Panc1 (cell line): Measurements from ENCODE around the gene STMND1. TPM values are rescaled to one million over a fixed set of nuclear protein-coding genes. Genes with fewer than 3 reads are reported as not detected.

Source experiments
- ATAC-seq: fragments of 200-7000 bp; cut with Tn5 transposase; 2 replicates; pipeline ENCODE4 v1.9.1; 2020; ENCODE audit warnings: mild to moderate bottlenecking, moderate library complexity
- BruUV-seq: library from RNA; stranded (reverse); fragments of 400-500 nt; replicated peaks from 2 replicates; lab custom pipeline; 2021; lab: Mats Ljungman, UMichigan
- CTCF ChIA-PET: fragments of 300-600 bp; sonication (Branson Sonifier 250); formaldehyde crosslinking; loops from one replicate; lab custom pipeline; 2022; ENCODE audit warnings: antibody characterized with exemption; lab: Charles Lee
- POLR2A ChIA-PET: fragments of 300-600 bp; sonication (Branson Sonifier 250); formaldehyde crosslinking; loops from one replicate; lab custom pipeline; 2022; ENCODE audit warnings: antibody characterized with exemption; lab: Charles Lee
- DNase-seq: peaks from one replicate; pipeline ENCODE4 v3.0.0-alpha.2; 2010; ENCODE audit warnings: low read depth, low spot score
- H3K27ac ChIP-seq: 2 replicates; pipeline ENCODE4 v1.5.1; 2011; ENCODE audit warnings: mild to moderate bottlenecking, low read length, inconsistent platforms
- H3K27me3 ChIP-seq: fragments of 200-500 bp; sonication (Bioruptor generic); 2 replicates; pipeline ENCODE4 v1.6.0; 2014; ENCODE audit warnings: low read length, inconsistent platforms; ENCODE audit not compliant: control insufficient read depth, insufficient read depth
- H3K36me3 ChIP-seq: fragments of 200-500 bp; sonication (Bioruptor generic); 2 replicates; pipeline ENCODE4 v1.5.1; 2014; ENCODE audit warnings: inconsistent platforms, mild to moderate bottlenecking, low read length, moderate library complexity; ENCODE audit not compliant: control insufficient read depth, insufficient read depth
- H3K4me1 ChIP-seq: 2 replicates; pipeline ENCODE4 v1.5.1; 2011; ENCODE audit warnings: inconsistent platforms, mild to moderate bottlenecking, low read length, moderate library complexity; ENCODE audit not compliant: control insufficient read depth, insufficient read depth
- H3K4me3 ChIP-seq, 2 experiments: 2 replicates each; pipeline ENCODE4 v1.5.1; 2011 to 2012; ENCODE audit warnings: low read depth in 2 of 2, low read length in 2 of 2, mild to moderate bottlenecking in 2 of 2, inconsistent platforms in 1 of 2, moderate library complexity in 1 of 2
- H3K9me3 ChIP-seq: fragments of 200-500 bp; sonication (Bioruptor generic); 2 replicates; pipeline ENCODE4 v1.5.1; 2014; ENCODE audit warnings: low read depth, mild to moderate bottlenecking, inconsistent platforms, low read length, moderate library complexity; ENCODE audit not compliant: control insufficient read depth, insufficient read depth
- CTCF ChIP-seq: fragments of 450-650 bp; IDR thresholded peaks from 2 replicates; pipeline ENCODE4 v1.5.1; 2017; ENCODE audit warnings: mild to moderate bottlenecking
- POLR2AphosphoS5 ChIP-seq: IDR thresholded peaks from 2 replicates; pipeline ENCODE4 v1.6.1; 2012; ENCODE audit warnings: mild to moderate bottlenecking, low read depth, low read length, moderate library complexity
- REST ChIP-seq, 2 experiments: IDR thresholded peaks; 2 replicates each; pipeline ENCODE4 v1.6.1; 2011 to 2012; ENCODE audit warnings: low read depth in 2 of 2, control low read depth in 1 of 2, low read length in 1 of 2, mild to moderate bottlenecking in 1 of 2, moderate library complexity in 1 of 2; ENCODE audit not compliant: insufficient read depth in 1 of 2
- SIN3A ChIP-seq: IDR thresholded peaks from 2 replicates; pipeline ENCODE4 v1.6.1; 2012; ENCODE audit warnings: low read depth, mild to moderate bottlenecking, low read length, moderate library complexity, borderline replicate concordance; ENCODE audit not compliant: insufficient read depth
- TCF7L2 ChIP-seq: IDR thresholded peaks from 2 replicates; pipeline ENCODE4 v1.6.1; 2011; ENCODE audit warnings: mild to moderate bottlenecking, low read depth, low read length, inconsistent platforms
- in situ Hi-C: cut with HindIII; loops from 2 replicates; pipeline ENCODE4 v1.10.0; 2016; ENCODE audit warnings: low sequenced_read_pairs, low pct_unique_long_range_greater_than_20kb
- intact Hi-C: fragments of 100-400 bp; cut with micrococcal nuclease; formaldehyde crosslinking; loops from one replicate; pipeline ENCODE4 v1.10.0; 2022; ENCODE audit not compliant: unreplicated experiment
- total RNA-seq: library from RNA; stranded (reverse); gene quantifications from one replicate; pipeline ENCODE4 v1.2.1, GENCODE V29; 2021; ENCODE audit not compliant: unreplicated experiment

Gene STMND1
- total RNA-seq, 1 experiment from 2014 or later = not detected

- Histone ChIP-seq H3K9me3 (no peaks in the 10 kb centered on the region), H3K36me3 (no peaks in the 10 kb centered on the region), H3K27ac (no peak overlapping the region), H3K27me3 (peaks cover 36% of the 10 kb centered on the region), H3K4me1 (no peaks in the 10 kb centered on the region; the same call in 1 of the 2 replicates), H3K4me3 (peak overlapping the region; percentile 43 to 50)
- TF ChIP-seq POLR2AphosphoS5 (no peak), CTCF (no peak), SIN3A (no peak), REST (IDR thresholded peaks at IDR 0.05; ENCODE audit: insufficient read depth in 1 of 2, low read depth in 2 of 2, low read length in 1 of 2) (no peak), TCF7L2 (no peak)
- intact Hi-C loops (no loop called here), in situ Hi-C loops (no loop called here)
- ATAC-seq (peak; percentile 68), DNase-seq (no peak)
- ChIA-PET POLR2A (no interaction called here), CTCF (no interaction called here)
- BruUV-seq = no TSS peak
Measured at GRCh38 chr6:17102258-17102870, 514 bp downstream of the STMND1 start.

- no peaks in the 10 kb centered on the region for H3K36me3 ChIP-seq
- no peak for DNase-seq
- H3K9me3 ChIP-seq = no peaks in the 10 kb centered on the region
- no peaks in the 10 kb centered on the region; the same call in 1 of the 2 replicates for H3K4me1 ChIP-seq
- H3K4me3 ChIP-seq = no peak overlapping the region
- in situ Hi-C loops = no loop called here
- no peak for ATAC-seq
- intact Hi-C loops = no loop called here
- peaks cover 36% of the 10 kb centered on the region for H3K27me3 ChIP-seq
- no TSS peak for BruUV-seq
- CTCF ChIA-PET = no interaction called here
- no peak for TF ChIP-seq POLR2AphosphoS5
- TF ChIP-seq CTCF = peak; percentile 67
- H3K27ac ChIP-seq = no peak overlapping the region
- POLR2A ChIA-PET = no interaction called here
Measured at GRCh38 chr6:17103715-17104114, 1.9 kb downstream of the STMND1 start.
